A549 treated with Hydrocortisone at 1 μM for 4 hours (cell line): ENCODE data around the gene EFCAB6. TPM values are rescaled to one million over a fixed set of nuclear protein-coding genes. Genes with fewer than 3 reads are reported as not detected.

ENCODE experiments used
- total RNA-seq: library from RNA; stranded (reverse); fragments of 200-300 nt; extraction: Qiagen RNA extraction; gene quantifications from 5 replicates; pipeline ENCODE4 v1.2.3, GENCODE V29; 2022

The EFCAB6 gene
- total RNA-seq = 0.30 to 0.55 TPM (median 0.40 TPM) in 5 replicates

GRCh38 chr22:43812149-43812842 lies at the start of gene EFCAB6:
EFCAB6 (minus strand) TSS chr22:43812305; CDS start chr22:43782318, 29,987 bp downstream.

Other genes starting within 250 kb of the EFCAB6 start
- not detected in 5 replicates for gene SULT4A1, start 50.2 kb upstream of the EFCAB6 start, total RNA-seq
- gene PNPLA5, start 79.7 kb upstream of the EFCAB6 start, total RNA-seq = 0.03 to 0.06 TPM in 2 of 5 replicates, not detected in the others
- gene PNPLA3, start 111.5 kb upstream of the EFCAB6 start, total RNA-seq = 0.70 to 1.0 TPM (median 0.83 TPM) in 5 replicates
- 44.8 to 48.1 TPM (median 46.0 TPM) in 5 replicates for gene SAMM50, start 143.1 kb upstream of the EFCAB6 start, total RNA-seq
- 35.6 to 45.1 TPM (median 42.1 TPM) in 5 replicates for gene PARVB, start 212.0 kb upstream of the EFCAB6 start, total RNA-seq